Gastrocnemius medialis (tissue), 4 donors: ENCODE measurements around the gene CLEC3B. TPM values are rescaled to one million over a fixed set of nuclear protein-coding genes. Genes with fewer than 3 reads are reported as not detected.

Experiments
- ATAC-seq, 2 donors: fragments of 150-250 bp; one replicate each; pipeline ENCODE4 v1.9.1; 2016
- DNase-seq, 2 donors: peaks; one replicate each; pipeline ENCODE4 v3.0.0-alpha.2; 2019
- H3K27ac ChIP-seq, 4 donors: fragments of 200-600 bp; sonication (generic); 1 replicate in 1 of 4; 2 replicates in 3 of 4; pipeline ENCODE4 v1.5.1; 2016 to 2018; ENCODE audit warnings: mild to moderate bottlenecking in 2 of 4, moderate library complexity in 1 of 4
- H3K27me3 ChIP-seq, 3 donors: fragments of 200-600 bp; sonication (generic) in 2 of 3; 1 replicate in 1 of 3; 2 replicates in 2 of 3; pipeline versions ENCODE4 v1.5.1 to v1.6.0; 2016 to 2019; ENCODE audit warnings: mild to moderate bottlenecking in 1 of 3, moderate library complexity in 1 of 3
- H3K36me3 ChIP-seq, 2 donors: fragments of 200-600 bp; sonication (generic) in 1 of 2; one replicate each; pipeline ENCODE4 v1.5.1; 2017 to 2018
- H3K4me1 ChIP-seq, 2 donors: fragments of 200-600 bp; sonication (generic) in 1 of 2; one replicate each; pipeline ENCODE4 v1.5.1; 2016 to 2017; ENCODE audit warnings: mild to moderate bottlenecking in 2 of 2
- H3K4me3 ChIP-seq, 4 donors: fragments of 200-600 bp; sonication (generic) in 3 of 4; 1 replicate in 1 of 4; 2 replicates in 3 of 4; pipeline ENCODE4 v1.5.1; 2016 to 2019; ENCODE audit warnings: mild to moderate bottlenecking in 2 of 4
- H3K9me3 ChIP-seq, 3 donors: fragments of 200-600 bp; sonication (generic) in 2 of 3; 1 replicate in 1 of 3; 2 replicates in 2 of 3; pipeline ENCODE4 v1.5.1; 2016 to 2019
- CTCF ChIP-seq, 5 experiments: fragments of 450-650 bp in 3 of 5; fragments of 200-600 bp in 2 of 5; sonication (generic) in 2 of 5; IDR thresholded peaks in 4 of 5; conservative IDR thresholded peaks in 1 of 5; 1 replicate in 4 of 5; 2 replicates in 1 of 5; pipeline ENCODE4 v1.5.1; 2016 to 2019; ENCODE audit warnings: antibody characterized with exemption in 5 of 5, mild to moderate bottlenecking in 3 of 5, moderate library complexity in 3 of 5
- POLR2A ChIP-seq, 2 donors: fragments of 450-650 bp; IDR thresholded peaks; one replicate each; pipeline ENCODE4 v1.6.1; 2017; ENCODE audit warnings: antibody characterized with exemption in 2 of 2, mild to moderate bottlenecking in 2 of 2, moderate library complexity in 2 of 2
- in situ Hi-C, 4 donors: fragments of 200-750 bp; cut with MboI; loops; one replicate each; pipeline versions ENCODE4 v1.15.0 to v1.8.0; 2017; ENCODE audit warnings: low sequenced_read_pairs in 4 of 4
- intact Hi-C: fragments of 100-400 bp; cut with DNase I; formaldehyde crosslinking; loops from one replicate; pipeline ENCODE4 v1.15.1; 2023; ENCODE audit warnings: low total_unique reads
- total RNA-seq, 4 donors: library from RNA; depleted of rRNA; stranded (reverse); fragments of >200 nt; gene quantifications; one replicate each; pipeline versions ENCODE4 v1.1.0 to v1.2.3, GENCODE V29; 2016

CLEC3B gene
- total RNA-seq, 4 donors from 2014 or later, result 14.5 to 23.4 (median 20.7) TPM

- no peaks in the 10 kb centered on the region for H3K27me3 ChIP-seq
- H3K27ac ChIP-seq, result no peak overlapping the region
- peaks cover 0 to 3% of the 10 kb centered on the region in 2 donors for H3K4me1 ChIP-seq
- no peak for ATAC-seq
- no peaks in the 10 kb centered on the region for H3K9me3 ChIP-seq
- no peaks in the 10 kb centered on the region for H3K36me3 ChIP-seq
- intact Hi-C loops, result no loop called here
- no peak overlapping the region for H3K4me3 ChIP-seq
- in situ Hi-C loops, result no loop called here
- DNase-seq, result no peak
- TF ChIP-seq CTCF (IDR thresholded peaks at IDR 0.05 in 4 of 5, conservative IDR thresholded peaks at IDR 0.05 in 1 of 5), result no peak
- TF ChIP-seq POLR2A (IDR thresholded peaks at IDR 0.05), result no peak
Observed at GRCh38 chr3:45079715-45080114, 53.6 kb downstream of the CLEC3B start.

GRCh38 chr3:45080824-45081223 is 54.7 kb downstream of the CLEC3B start:
- intact Hi-C loops, result no loop called here
- in situ Hi-C loops, result no loop called here
- no peak overlapping the region for H3K27ac ChIP-seq
- H3K9me3 ChIP-seq, result no peaks in the 10 kb centered on the region
- TF ChIP-seq POLR2A (IDR thresholded peaks at IDR 0.05) (no peak), CTCF (IDR thresholded peaks at IDR 0.05 in 4 of 5, conservative IDR thresholded peaks at IDR 0.05 in 1 of 5) (no peak)
- no peak overlapping the region for H3K4me3 ChIP-seq
- H3K36me3 ChIP-seq, result no peaks in the 10 kb centered on the region
- DNase-seq, result no peak
- ATAC-seq, result no peak
- no peaks in the 10 kb centered on the region for H3K27me3 ChIP-seq
- peaks cover 0 to 3% of the 10 kb centered on the region in 2 donors for H3K4me1 ChIP-seq

- no peak for TF ChIP-seq POLR2A (IDR thresholded peaks at IDR 0.05)
- no peak for TF ChIP-seq CTCF (IDR thresholded peaks at IDR 0.05 in 4 of 5, conservative IDR thresholded peaks at IDR 0.05 in 1 of 5)
- Histone ChIP-seq H3K27me3 (no peaks in the 10 kb centered on the region), H3K27ac (no peak overlapping the region), H3K4me3 (no peak overlapping the region), H3K36me3 (no peaks in the 10 kb centered on the region), H3K4me1 (peaks cover 0 to 7% of the 10 kb centered on the region in 2 donors), H3K9me3 (no peaks in the 10 kb centered on the region)
- DNase-seq (no peak), ATAC-seq (no peak)
- intact Hi-C loops, result no loop called here
- in situ Hi-C loops, result no loop called here
Observed at GRCh38 chr3:45081506-45082141, 55.5 kb downstream of the CLEC3B start.

GRCh38 chr3:45082142-45082538 is 56.0 kb downstream of the CLEC3B start:
- TF ChIP-seq CTCF (IDR thresholded peaks at IDR 0.05 in 4 of 5, conservative IDR thresholded peaks at IDR 0.05 in 1 of 5), result no peak
- no peak for TF ChIP-seq POLR2A (IDR thresholded peaks at IDR 0.05)
- Histone ChIP-seq H3K4me1 (peaks cover 0 to 8% of the 10 kb centered on the region in 2 donors), H3K9me3 (no peaks in the 10 kb centered on the region), H3K27me3 (no peaks in the 10 kb centered on the region), H3K4me3 (no peak overlapping the region), H3K27ac (no peak overlapping the region), H3K36me3 (no peaks in the 10 kb centered on the region)
- ATAC-seq, result no peak
- in situ Hi-C loops, result no loop called here
- intact Hi-C loops, result no loop called here
- no peak for DNase-seq

- in situ Hi-C loops (no loop called here), intact Hi-C loops (no loop called here)
- H3K4me1 ChIP-seq, result peaks cover 0 to 8% of the 10 kb centered on the region in 2 donors
- no peak overlapping the region for H3K4me3 ChIP-seq
- no peak for TF ChIP-seq CTCF (IDR thresholded peaks at IDR 0.05 in 4 of 5, conservative IDR thresholded peaks at IDR 0.05 in 1 of 5)
- ATAC-seq (no peak), DNase-seq (no peak)
- H3K27ac ChIP-seq, result no peak overlapping the region
- H3K27me3 ChIP-seq, result no peaks in the 10 kb centered on the region
- no peaks in the 10 kb centered on the region for H3K36me3 ChIP-seq
- no peaks in the 10 kb centered on the region for H3K9me3 ChIP-seq
Observed at GRCh38 chr3:45083023-45083422, 56.9 kb downstream of the CLEC3B start.
